MCF 10A (cell line): Measurements from ENCODE around the gene PGM2. TPM values are rescaled to one million over a fixed set of nuclear protein-coding genes. Genes with fewer than 3 reads are reported as not detected.

ENCODE experiments used
- Bru-seq: library from RNA; stranded (reverse); fragments of 400-500 nt; gene quantifications from one replicate; lab custom pipeline; 2021; lab: Mats Ljungman, UMichigan
- BruChase-seq, 2 experiments: library from RNA; stranded (reverse); fragments of 400-500 nt; gene quantifications; one replicate each; lab custom pipeline; 2021; lab: Mats Ljungman, UMichigan
- BruUV-seq: library from RNA; stranded (reverse); fragments of 400-500 nt; replicated peaks from 2 replicates; lab custom pipeline; 2021; lab: Mats Ljungman, UMichigan
- CTCF ChIA-PET: fragments of 300-600 bp; sonication (Branson Sonifier 250); formaldehyde crosslinking; extraction: SDS; loops from one replicate; lab custom pipeline; 2021; ENCODE audit warnings: antibody characterized with exemption, inconsistent platforms; lab: Yijun Ruan, JAX
- POLR2A ChIA-PET: fragments of 300-600, 350-650 bp; sonication (Branson Sonifier 250); formaldehyde crosslinking; extraction: SDS; loops from one replicate; lab custom pipeline; 2020; ENCODE audit warnings: antibody characterized with exemption, inconsistent platforms; lab: Yijun Ruan, JAX
- DNase-seq: peaks from one replicate; pipeline ENCODE4 v3.0.0-alpha.2; 2018; ENCODE audit not compliant: unreplicated experiment
- H3K27ac Mint-ChIP-seq: one replicate; pipeline ENCODE4 v1.8.0; 2022; ENCODE audit warnings: mild to moderate bottlenecking, low read depth, mixed read lengths; ENCODE audit not compliant: unreplicated experiment
- H3K27me3 Mint-ChIP-seq: one replicate; pipeline ENCODE4 v1.8.0; 2022; ENCODE audit warnings: mixed read lengths; ENCODE audit not compliant: insufficient read depth, unreplicated experiment
- H3K36me3 Mint-ChIP-seq: one replicate; pipeline ENCODE4 v1.8.0; 2022; ENCODE audit warnings: mild to moderate bottlenecking, moderate library complexity, mixed read lengths; ENCODE audit not compliant: insufficient read depth, unreplicated experiment
- H3K4me1 Mint-ChIP-seq: one replicate; pipeline ENCODE4 v1.8.0; 2022; ENCODE audit warnings: mixed read lengths; ENCODE audit not compliant: insufficient read depth, unreplicated experiment
- H3K4me3 Mint-ChIP-seq: one replicate; pipeline ENCODE4 v1.8.0; 2022; ENCODE audit warnings: mild to moderate bottlenecking, moderate library complexity, mixed read lengths; ENCODE audit not compliant: unreplicated experiment
- H3K9me3 Mint-ChIP-seq: one replicate; pipeline ENCODE4 v1.8.0; 2022; ENCODE audit warnings: mixed read lengths; ENCODE audit not compliant: unreplicated experiment
- intact Hi-C: fragments of 100-400 bp; cut with micrococcal nuclease; formaldehyde crosslinking; loops from 2 replicates; pipeline ENCODE4 v1.14.1; 2022
- long read RNA-seq: library from polyadenylated mRNA; stranded (forward); transcript quantifications from one replicate; pipeline ENCODE4 v2.0.0, GENCODE V29; 2022
- total RNA-seq: library from RNA; stranded (reverse); gene quantifications from 2 replicates; pipeline ENCODE4 v1.2.3, GENCODE V29; 2022
- TF ChIP-seq, protein P1 (sequence below): fragments of 200-600 bp; IDR thresholded peaks from one replicate; pipeline ENCODE4 v1.8.0; 2022; ENCODE audit warnings: antibody characterized with exemption, mild to moderate bottlenecking; ENCODE audit not compliant: unreplicated experiment

The PGM2 gene
- total RNA-seq (23.9 and 27.9 TPM in 2 replicates), Bru-seq, nascent RNA (percentile 72 among the genes with signal in this experiment), BruChase-seq, experiment 1, labeled RNA remaining after a 6-hour chase (percentile 75 among the genes with signal in this experiment), BruChase-seq, experiment 2, labeled RNA remaining after a 2-hour chase (percentile 69 among the genes with signal in this experiment)
- long read RNA-seq, transcript PGM2-201 (14 exons, 3,264 nt): major isoform, 67 of 84 reads
- long read RNA-seq, partial matches to known transcripts: 3 of 84 reads
- long read RNA-seq, other reads (novel, unspliced or antisense): 14 of 84 reads

DNA sequence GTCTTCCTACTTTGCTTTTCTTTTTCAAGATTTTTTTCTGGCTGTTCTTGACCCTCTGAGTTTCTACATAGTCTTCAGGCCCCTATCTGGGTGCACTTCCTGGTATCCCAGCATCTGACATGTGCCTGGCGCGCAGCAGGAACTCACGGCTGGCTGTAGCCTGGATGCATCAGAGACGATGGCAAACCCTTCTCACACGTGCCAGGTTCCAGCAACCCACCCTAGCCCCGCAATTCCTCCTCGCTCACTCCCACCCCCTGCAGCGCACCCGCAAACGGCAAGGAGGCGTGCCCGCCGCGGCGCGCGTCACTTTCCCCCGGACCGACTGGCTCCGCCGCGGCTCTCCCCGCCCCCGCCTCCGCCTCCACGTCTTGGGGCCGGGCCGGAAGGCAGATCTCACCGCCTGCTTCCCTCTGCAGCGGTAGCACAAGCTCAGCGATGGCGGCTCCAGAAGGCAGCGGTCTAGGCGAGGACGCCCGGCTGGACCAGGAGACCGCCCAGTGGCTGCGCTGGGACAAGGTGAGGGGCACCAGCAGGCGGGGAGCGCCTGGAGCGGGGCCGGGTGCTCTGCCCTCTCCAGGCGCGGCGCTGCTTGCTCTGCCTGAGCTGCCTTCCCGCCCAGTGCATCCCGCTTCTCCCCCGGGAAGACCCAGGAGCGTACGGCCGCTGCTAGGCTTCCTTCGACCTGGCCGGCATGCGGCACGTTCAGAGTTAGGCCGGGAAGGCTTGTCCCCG, at the start of gene PGM2:
Gene PGM2, plus strand, starts transcription at position 392 of the 735 bp plus-strand sequence. Its CDS starts 47 bp downstream, at position 439.
- DNase-seq: peak; percentile 87
- POLR2A ChIA-PET: interaction anchor here (0.6 to 4.3 kb wide), 44 partner anchors 10 to 1215 kb away, joined by 3 to 34 read pairs (median 4); partner anchors contain the start of gene RELL1

DNA sequence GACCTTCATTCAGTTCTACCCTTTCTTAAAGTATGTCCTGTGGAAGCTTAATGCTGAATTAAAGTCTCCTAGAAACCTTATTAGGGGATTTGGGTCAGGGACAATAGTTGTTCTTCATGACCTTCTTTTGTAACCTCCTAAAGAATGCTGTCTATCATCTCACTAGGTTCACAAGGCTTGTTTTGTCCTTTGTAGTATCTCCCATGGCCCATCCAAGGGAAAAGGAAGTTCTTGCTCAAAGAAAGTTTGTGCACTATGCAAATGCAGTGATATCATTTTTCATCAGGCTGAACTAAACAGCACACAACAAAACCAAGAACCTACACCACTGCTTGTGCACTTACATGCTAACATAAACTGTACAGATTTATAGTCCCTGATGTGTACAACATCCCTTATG, 46.6 kb upstream of the PGM2 start:
- H3K4me1 Mint-ChIP-seq: no peaks in the 10 kb centered on the region
- intact Hi-C loops: no loop called here
- DNase-seq: no peak
- H3K36me3 Mint-ChIP-seq: no peaks in the 10 kb centered on the region
- ChIA-PET CTCF (interaction anchor here (0.6 to 2.6 kb wide), 4 partner anchors 9 to 231 kb away, joined by 3 to 15 read pairs (median 3); no protein-coding TSS in a partner anchor), POLR2A (no interaction called here)
- TF ChIP-seq, protein P1, sequence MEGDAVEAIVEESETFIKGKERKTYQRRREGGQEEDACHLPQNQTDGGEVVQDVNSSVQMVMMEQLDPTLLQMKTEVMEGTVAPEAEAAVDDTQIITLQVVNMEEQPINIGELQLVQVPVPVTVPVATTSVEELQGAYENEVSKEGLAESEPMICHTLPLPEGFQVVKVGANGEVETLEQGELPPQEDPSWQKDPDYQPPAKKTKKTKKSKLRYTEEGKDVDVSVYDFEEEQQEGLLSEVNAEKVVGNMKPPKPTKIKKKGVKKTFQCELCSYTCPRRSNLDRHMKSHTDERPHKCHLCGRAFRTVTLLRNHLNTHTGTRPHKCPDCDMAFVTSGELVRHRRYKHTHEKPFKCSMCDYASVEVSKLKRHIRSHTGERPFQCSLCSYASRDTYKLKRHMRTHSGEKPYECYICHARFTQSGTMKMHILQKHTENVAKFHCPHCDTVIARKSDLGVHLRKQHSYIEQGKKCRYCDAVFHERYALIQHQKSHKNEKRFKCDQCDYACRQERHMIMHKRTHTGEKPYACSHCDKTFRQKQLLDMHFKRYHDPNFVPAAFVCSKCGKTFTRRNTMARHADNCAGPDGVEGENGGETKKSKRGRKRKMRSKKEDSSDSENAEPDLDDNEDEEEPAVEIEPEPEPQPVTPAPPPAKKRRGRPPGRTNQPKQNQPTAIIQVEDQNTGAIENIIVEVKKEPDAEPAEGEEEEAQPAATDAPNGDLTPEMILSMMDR: no peak
- H3K4me3 Mint-ChIP-seq: no peak overlapping the region
- no TSS peak for BruUV-seq
- no peak overlapping the region for H3K27ac Mint-ChIP-seq
- no peaks in the 10 kb centered on the region for H3K27me3 Mint-ChIP-seq
- no peaks in the 10 kb centered on the region for H3K9me3 Mint-ChIP-seq

More for the DNA sequence above, at the start of gene PGM2:
- Mint-ChIP-seq H3K27me3 (no peaks in the 10 kb centered on the region), H3K4me1 (peaks cover 38% of the 10 kb centered on the region), H3K36me3 (peaks cover 14% of the 10 kb centered on the region), H3K9me3 (no peaks in the 10 kb centered on the region), H3K27ac (peak within 1 kb of the TSS; percentile 89), H3K4me3 (peak within 1 kb of the TSS; percentile 88)
- CTCF ChIA-PET: interaction anchor here (0.6 to 3.4 kb wide), 16 partner anchors 15 to 1530 kb away, joined by 3 to 31 read pairs (median 4); no protein-coding TSS in a partner anchor
- intact Hi-C loops: loop anchor here (2.0 kb wide), 1 partner anchor 152 kb away; no protein-coding TSS in a partner anchor
- BruUV-seq: no TSS peak
- TF ChIP-seq, protein P1: no peak

DNA sequence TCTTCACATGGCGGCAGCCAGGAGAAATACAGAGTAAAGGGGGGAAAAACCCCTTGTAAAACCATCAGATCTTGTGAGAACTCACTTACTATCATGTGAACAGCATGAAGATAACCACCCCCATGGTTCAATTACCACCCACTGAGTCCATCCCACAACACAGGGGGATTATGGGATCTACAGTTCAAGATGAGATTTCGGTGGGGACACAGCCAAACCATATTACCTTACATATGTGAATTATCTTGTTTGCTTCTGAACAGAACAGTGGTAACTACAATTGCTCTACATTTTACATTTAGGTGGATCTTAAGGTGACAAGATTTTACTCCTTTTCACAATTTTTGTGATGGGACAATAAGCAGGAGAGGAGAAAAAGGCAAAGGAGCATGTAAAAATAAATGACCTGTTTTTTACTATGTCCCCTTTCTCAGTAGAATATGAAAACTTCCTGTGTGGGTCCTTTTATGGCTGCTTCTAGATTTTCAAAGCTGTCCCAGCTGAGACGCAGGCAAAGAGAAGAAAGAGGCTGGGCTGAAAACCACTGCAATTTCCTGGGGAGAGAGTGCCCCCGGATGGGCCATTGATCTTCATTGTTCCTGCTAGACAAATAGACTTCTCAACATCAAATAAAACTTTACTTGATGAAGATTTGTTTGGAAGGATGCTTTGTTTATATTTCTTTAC, 45.9 kb upstream of the PGM2 start:
- ChIA-PET CTCF (no interaction called here), POLR2A (no interaction called here)
- H3K27ac Mint-ChIP-seq: no peak overlapping the region
- no peaks in the 10 kb centered on the region for H3K9me3 Mint-ChIP-seq
- no peak for DNase-seq
- TF ChIP-seq, protein P1: no peak
- H3K4me1 Mint-ChIP-seq: no peaks in the 10 kb centered on the region
- intact Hi-C loops: no loop called here
- no peaks in the 10 kb centered on the region for H3K27me3 Mint-ChIP-seq
- no peak overlapping the region for H3K4me3 Mint-ChIP-seq
- BruUV-seq: no TSS peak
- no peaks in the 10 kb centered on the region for H3K36me3 Mint-ChIP-seq
